K562 (cell line): ENCODE measurements around the gene GJB2. TPM values are rescaled to one million over a fixed set of nuclear protein-coding genes. Genes with fewer than 3 reads are reported as not detected.

Experiments
- ATAC-seq: fragments of 200-7000 bp; cut with Tn5 transposase; 3 replicates; pipeline ENCODE4 v1.9.1; 2020; ENCODE audit warnings: moderate library complexity
- BruUV-seq: library from RNA; stranded (reverse); fragments of 400-500 nt; replicated peaks from 2 replicates; lab custom pipeline; 2021; lab: Mats Ljungman, UMichigan
- CTCF ChIA-PET: fragments of 300-600 bp; formaldehyde crosslinking; extraction: SDS; loops from one replicate; lab custom pipeline; 2021; ENCODE audit warnings: low intra/inter-chr PET ratio; lab: Yijun Ruan, JAX
- POLR2A ChIA-PET: fragments of 300-600, 350-650 bp; sonication (Branson Sonifier 250); formaldehyde crosslinking; extraction: SDS; loops from one replicate; lab custom pipeline; 2021; ENCODE audit warnings: antibody characterized with exemption, inconsistent platforms; lab: Yijun Ruan, JAX
- DNase-seq, 4 experiments: peaks; one replicate each; pipeline versions ENCODE4 v3.0.0 to v3.0.0-alpha.2; 2011 to 2018; ENCODE audit warnings: low spot score in 3 of 4, mixed read lengths in 3 of 4; ENCODE audit errors: extremely low read depth in 1 of 4
- FAIRE-seq: peaks from 2 replicates; lab custom pipeline; 2011; peaks lifted over from hg19 to GRCh38; lab: Jason Lieb, UNC
- H2AFZ ChIP-seq: 2 replicates; pipeline ENCODE4 v1.6.0; 2011; ENCODE audit warnings: low read depth, low read length, control low read depth, inconsistent platforms
- H3K27ac ChIP-seq: fragments of 200-600 bp; 3 replicates; pipeline ENCODE4 v1.8.0; 2011; ENCODE audit warnings: low read depth, mild to moderate bottlenecking, control low read depth, inconsistent platforms, low read length, moderate library complexity, mixed read lengths; ENCODE audit errors: extremely low read depth
- H3K27me3 ChIP-seq, 2 experiments: fragments of 300-600 bp in 1 of 2; 2 replicates in 1 of 2; 3 replicates in 1 of 2; pipeline versions ENCODE4 v1.6.0 to v1.8.0; 2011; ENCODE audit warnings: inconsistent platforms in 2 of 2, low read length in 2 of 2, mild to moderate bottlenecking in 1 of 2, mixed read lengths in 1 of 2, moderate library complexity in 1 of 2; ENCODE audit not compliant: control insufficient read depth in 2 of 2, insufficient read depth in 2 of 2
- H3K36me3 ChIP-seq: fragments of 300-600 bp; 3 replicates; pipeline ENCODE4 v1.8.0; 2011; ENCODE audit warnings: mild to moderate bottlenecking, low read length, inconsistent platforms; ENCODE audit not compliant: control insufficient read depth, insufficient read depth
- H3K4me1 ChIP-seq, 2 experiments: fragments of 200-600 bp in 1 of 2; replicated peaks in 1 of 2; 2 replicates in 1 of 2; 3 replicates in 1 of 2; pipeline versions ENCODE4 v1.5.1 to v1.8.0; 2011; ENCODE audit warnings: inconsistent platforms in 2 of 2, low read length in 2 of 2, mild to moderate bottlenecking in 1 of 2, mixed read lengths in 1 of 2, moderate library complexity in 1 of 2; ENCODE audit not compliant: control insufficient read depth in 2 of 2, insufficient read depth in 2 of 2
- H3K4me2 ChIP-seq: 2 replicates; pipeline ENCODE4 v1.6.1; 2011; ENCODE audit warnings: low read length, control low read depth, inconsistent platforms, mixed read lengths; ENCODE audit not compliant: insufficient read depth
- H3K4me3 ChIP-seq: fragments of 200-600 bp; sonication (generic), shearing (Covaris generic); 2 replicates; pipeline ENCODE4 v1.5.1; 2016; ENCODE audit warnings: control low read depth, inconsistent platforms
- H3K79me2 ChIP-seq: fragments of 200-600 bp; 3 replicates; pipeline ENCODE4 v1.8.0; 2011; ENCODE audit warnings: low read length, inconsistent platforms; ENCODE audit not compliant: control insufficient read depth, insufficient read depth
- H3K9ac ChIP-seq, 2 experiments: 2 replicates each; pipeline versions ENCODE4 v1.6.0 to v1.6.1; 2011; ENCODE audit warnings: low read depth in 2 of 2, low read length in 2 of 2, control low read depth in 1 of 2, inconsistent platforms in 1 of 2, mild to moderate bottlenecking in 1 of 2, mixed read lengths in 1 of 2; ENCODE audit not compliant: insufficient read depth in 1 of 2
- H3K9me1 ChIP-seq: one replicate; pipeline ENCODE4 v1.6.0; 2011; ENCODE audit warnings: inconsistent platforms, mild to moderate bottlenecking, low read length, moderate library complexity; ENCODE audit not compliant: control insufficient read depth, insufficient read depth
- H3K9me3 ChIP-seq: replicated peaks from 2 replicates; pipeline ENCODE4 v1.5.1; 2011; ENCODE audit warnings: low read depth, low read length, inconsistent platforms; ENCODE audit not compliant: control insufficient read depth, insufficient read depth
- H4K20me1 ChIP-seq: replicated peaks from 2 replicates; pipeline ENCODE4 v1.6.1; 2011; ENCODE audit warnings: low read length, inconsistent platforms, mixed read lengths; ENCODE audit not compliant: control insufficient read depth, insufficient read depth
- CEBPB ChIP-seq: fragments of 450-650 bp; IDR thresholded peaks from 2 replicates; pipeline ENCODE4 v1.6.1; 2016; ENCODE audit warnings: missing genetic modification characterization, missing compliant biosample characterization
- CREBBP ChIP-seq: IDR thresholded peaks from one replicate; pipeline ENCODE4 v1.6.1; 2012; ENCODE audit warnings: low read depth, mild to moderate bottlenecking, control low read depth, inconsistent platforms, low read length
- DACH1 ChIP-seq: fragments of 450-650 bp; IDR thresholded peaks from 2 replicates; pipeline ENCODE4 v1.6.1; 2018; ENCODE audit not compliant: partially characterized antibody
- DPF2 ChIP-seq: fragments of 450-650 bp; IDR thresholded peaks from 2 replicates; pipeline ENCODE4 v1.6.1; 2016
- IFI16 ChIP-seq: fragments of 250-450 bp; sonication (Bioruptor Pico); IDR thresholded peaks from 2 replicates; pipeline ENCODE4 v2.1.2; 2022; ENCODE audit warnings: mild to moderate bottlenecking, inconsistent platforms
- KDM4B ChIP-seq, 2 experiments: fragments of 450-650 bp in 1 of 2; sonication (generic) in 1 of 2; IDR thresholded peaks; 2 replicates each; pipeline ENCODE4 v1.6.1; 2016 to 2017; ENCODE audit warnings: borderline replicate concordance in 2 of 2, antibody characterized with exemption in 1 of 2, low read depth in 1 of 2, mild to moderate bottlenecking in 1 of 2
- MEF2D ChIP-seq: conservative IDR thresholded peaks from 2 replicates; pipeline ENCODE4 v1.6.1; 2016; ENCODE audit warnings: low read depth, missing genetic modification characterization, missing compliant biosample characterization
- NELFE ChIP-seq: IDR thresholded peaks from 2 replicates; pipeline ENCODE4 v1.6.1; 2011; ENCODE audit warnings: mild to moderate bottlenecking; ENCODE audit not compliant: insufficient read depth, insufficient read length
- NR0B1 ChIP-seq: fragments of 450-650 bp; IDR thresholded peaks from one replicate; pipeline ENCODE4 v1.6.1; 2018; ENCODE audit warnings: mild to moderate bottlenecking, moderate library complexity; ENCODE audit not compliant: partially characterized antibody
- RBM34 ChIP-seq: fragments of 200-400 bp; formaldehyde crosslinking; IDR thresholded peaks from 2 replicates; pipeline ENCODE4 v1.6.1; 2018; ENCODE audit warnings: low read length, borderline replicate concordance; ENCODE audit not compliant: insufficient read depth
- SRSF1 ChIP-seq: fragments of 200-400 bp; formaldehyde crosslinking; IDR thresholded peaks from 2 replicates; pipeline ENCODE4 v1.6.1; 2017; ENCODE audit warnings: mild to moderate bottlenecking, low read depth, low read length, moderate library complexity
- ZFPM2 ChIP-seq: fragments of 250-450 bp; sonication (Bioruptor Pico); IDR thresholded peaks from 2 replicates; pipeline ENCODE4 v1.5.1; 2022; ENCODE audit warnings: mild to moderate bottlenecking
- ZNF408 ChIP-seq: fragments of 250-450 bp; sonication (Bioruptor Pico); IDR thresholded peaks from 2 replicates; pipeline ENCODE4 v1.4.0; 2020; ENCODE audit warnings: low read depth, mild to moderate bottlenecking, moderate library complexity
- ZNF445 ChIP-seq: fragments of 250-450 bp; sonication (Bioruptor Pico); IDR thresholded peaks from 2 replicates; pipeline ENCODE4 v1.4.0; 2020; ENCODE audit warnings: low read depth, mild to moderate bottlenecking, moderate library complexity
- ZNF592 ChIP-seq: fragments of 450-650 bp; IDR thresholded peaks from 2 replicates; pipeline ENCODE4 v1.6.1; 2017; ENCODE audit warnings: antibody characterized with exemption, mild to moderate bottlenecking
- WGBS: fragments of 100-300 bp; shearing (Covaris generic); methylation state at CpG from one replicate; pipeline ENCODE4 v1.1.6; 2016; ENCODE audit warnings: low coverage, mixed read lengths; ENCODE audit not compliant: insufficient coverage; ENCODE audit errors: missing lambda C conversion rate; 5-methylcytosine and 5-hydroxymethylcytosine counted together
- in situ Hi-C: fragments of 300-500 bp; cut with MboI; formaldehyde crosslinking; loops from 4 replicates; pipeline ENCODE4 v1.15.0; 2018; ENCODE audit warnings: inconsistent platforms, mixed read lengths
- intact Hi-C: fragments of 100-400 bp; cut with micrococcal nuclease; formaldehyde crosslinking; loops from 2 replicates; pipeline ENCODE4 v1.14.2; 2022
- polyA plus RNA-seq, 8 experiments: library from polyadenylated mRNA; depleted of rRNA in 4 of 8; stranded (reverse) in 5 of 8; unstranded in 3 of 8; fragments of >200 nt; fragmentation: Nextera tagmentation in 2 of 8; fragmentation: Illumina TruSeq in 1 of 8; extraction: Ambion mirVana in 2 of 8; extraction: Trizol in 1 of 8; gene quantifications; 2 replicates each; pipeline versions ENCODE4 v1.2.1 to v1.2.3, GENCODE V29; 2011 to 2014; ENCODE audit warnings: inconsistent platforms in 1 of 8, missing spikeins in 1 of 8
- total RNA-seq, 7 experiments: library from RNA; depleted of rRNA in 6 of 7; stranded (reverse); fragments of >200 nt in 6 of 7; fragmentation: Illumina TruSeq in 2 of 7; extraction: Trizol in 2 of 7; gene quantifications; 2 replicates each; pipeline versions ENCODE4 v1.2.1 to v1.2.3, GENCODE V29; 2011 to 2021; ENCODE audit warnings: low replicate concordance in 1 of 7

The GJB2 gene
- total and polyA plus RNA-seq, 9 of the 15 experiments (the other 6 are each of a cell fraction or from before 2014, with no cell fraction given), result not detected

DNA sequence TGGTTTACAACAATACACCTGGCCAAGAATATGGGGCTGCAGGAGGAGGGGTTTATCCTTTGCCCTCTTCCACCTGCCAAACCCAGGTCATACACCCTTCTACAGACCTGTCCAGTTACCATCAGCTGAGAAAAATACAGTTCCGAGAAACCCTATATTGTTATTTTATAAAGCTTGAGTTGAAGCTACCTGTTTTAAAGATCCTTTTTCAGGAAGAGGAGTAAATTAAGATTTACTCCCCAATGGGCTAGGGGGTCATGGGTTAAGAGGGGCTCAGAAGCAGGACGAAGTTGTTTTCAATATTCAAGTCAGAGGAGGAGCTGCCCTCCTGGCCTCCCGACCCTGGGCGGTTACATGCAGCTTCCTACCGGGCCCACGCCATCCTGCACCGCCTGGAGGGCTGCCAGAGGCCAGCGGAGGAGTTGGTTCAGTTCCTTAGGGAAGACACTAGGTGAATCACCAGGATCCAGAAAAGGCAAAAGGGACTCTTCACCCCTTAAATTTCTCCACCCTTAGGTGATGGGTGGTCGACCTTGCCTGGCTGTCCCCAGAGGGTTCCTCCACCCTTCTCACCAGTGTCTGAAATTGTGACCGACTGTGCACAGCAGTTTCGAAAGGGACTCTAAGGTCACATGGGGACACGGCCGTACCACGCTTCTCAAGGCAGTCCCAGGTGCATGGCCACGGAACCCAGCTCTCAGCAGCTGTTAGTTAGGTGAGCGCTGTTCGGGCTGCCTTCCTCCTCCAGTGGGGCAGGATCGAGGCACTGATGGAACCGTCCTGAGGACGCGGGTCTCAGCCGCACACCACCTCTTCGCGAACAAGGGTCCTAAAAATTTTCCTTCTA lies 1.2 kb downstream of the GJB2 start:
- H3K4me3 ChIP-seq, result no peak overlapping the region
- H2AFZ ChIP-seq, result no peak overlapping the region
- in situ Hi-C loops, result no loop called here
- H3K4me2 ChIP-seq, result no peak overlapping the region
- ATAC-seq (no peak), FAIRE-seq (no peak), DNase-seq (no peak)
- ChIA-PET POLR2A (no interaction called here), CTCF (no interaction called here)
- no peaks in the 10 kb centered on the region for H3K9me3 ChIP-seq
- H3K27me3 ChIP-seq, result peaks cover 4 to 19% of the 10 kb centered on the region in 2 experiments; a peak in 4 of 5 replicates
- H3K9ac ChIP-seq, result no peak overlapping the region
- no TSS peak for BruUV-seq
- no peaks in the 10 kb centered on the region for H3K36me3 ChIP-seq
- WGBS, result 11% methylated on average over 12 of the region's 24 CpGs
- H3K4me1 ChIP-seq, result peaks cover 4% of the 10 kb centered on the region in 2 experiments; a peak in 2 of 5 replicates
- no peaks in the 10 kb centered on the region for H4K20me1 ChIP-seq
- intact Hi-C loops, result no loop called here
- no peak overlapping the region for H3K27ac ChIP-seq
- no peaks in the 10 kb centered on the region for H3K9me1 ChIP-seq
- no peaks in the 10 kb centered on the region for H3K79me2 ChIP-seq
- no peak for TF ChIP-seq MEF2D (tag)
- no peak for TF ChIP-seq ZFPM2 (CRISPR knock-in tag)
- TF ChIP-seq KDM4B (IDR thresholded peaks at IDR 0.05; ENCODE audit: borderline replicate concordance in 2 of 2, low read depth in 1 of 2), result no peak
- TF ChIP-seq ZNF408, result no peak
- TF ChIP-seq IFI16 (CRISPR knock-in tag), result no peak
- no peak for TF ChIP-seq SRSF1
- no peak for TF ChIP-seq DACH1
- no peak for TF ChIP-seq NELFE
- no peak for TF ChIP-seq NR0B1
- TF ChIP-seq RBM34, result no peak
- TF ChIP-seq ZNF592, result no peak
- TF ChIP-seq CEBPB, result no peak
- TF ChIP-seq CREBBP, result no peak
- TF ChIP-seq ZNF445 (CRISPR knock-in tag), result no peak
- TF ChIP-seq DPF2, result no peak
